Measurements from ENCODE around the gene SLC7A9. TPM values are rescaled to one million over a fixed set of nuclear protein-coding genes. Genes with fewer than 3 reads are reported as not detected.

The SLC7A9 gene
- total RNA-seq, 1 donor from 2014 or later: 0.33 TPM

- no peak for TF ChIP-seq CTCF (IDR thresholded peaks at IDR 0.05)
- POLR2A ChIA-PET: no interaction called here
- Mint-ChIP-seq H3K9me3 (no peaks in the 10 kb centered on the region), H3K36me3 (ENCODE audit: low read depth) (peaks cover 59% of the 10 kb centered on the region), H3K27me3 (no peaks in the 10 kb centered on the region), H3K27ac (no peak overlapping the region), H3K4me3 (no peak overlapping the region), H3K4me1 (no peaks in the 10 kb centered on the region)
- intact Hi-C loops (cut with micrococcal nuclease): no loop called here
- CTCF ChIA-PET: no interaction called here
- DNase-seq (no peak), ATAC-seq (ENCODE audit: low read depth) (no peak)
These were observed 41.9 kb upstream of the SLC7A9 start for GRCh38 chr19:32911467-32911866.

- ChIA-PET POLR2A (no interaction called here), CTCF (no interaction called here)
- ATAC-seq (ENCODE audit: low read depth) (no peak), DNase-seq (no peak)
- Mint-ChIP-seq H3K9me3 (peaks cover 4% of the 10 kb centered on the region), H3K4me1 (no peaks in the 10 kb centered on the region), H3K27me3 (no peaks in the 10 kb centered on the region), H3K36me3 (ENCODE audit: low read depth) (peaks cover 57% of the 10 kb centered on the region), H3K4me3 (no peak overlapping the region), H3K27ac (no peak overlapping the region)
- no peak for TF ChIP-seq CTCF (IDR thresholded peaks at IDR 0.05)
- intact Hi-C loops (cut with micrococcal nuclease): no loop called here
These were observed 41.3 kb upstream of the SLC7A9 start for GRCh38 chr19:32910874-32911273.

GRCh38 chr19:32910094-32910493 lies 40.5 kb upstream of the SLC7A9 start:
- H3K4me1 Mint-ChIP-seq: no peaks in the 10 kb centered on the region
- no peak overlapping the region for H3K27ac Mint-ChIP-seq
- ChIA-PET CTCF (no interaction called here), POLR2A (no interaction called here)
- DNase-seq: no peak
- intact Hi-C loops (cut with micrococcal nuclease): no loop called here
- no peak for TF ChIP-seq CTCF (IDR thresholded peaks at IDR 0.05)
- H3K9me3 Mint-ChIP-seq: peaks cover 8% of the 10 kb centered on the region
- H3K27me3 Mint-ChIP-seq: no peaks in the 10 kb centered on the region
- H3K4me3 Mint-ChIP-seq: no peak overlapping the region
- peaks cover 58% of the 10 kb centered on the region for H3K36me3 Mint-ChIP-seq (ENCODE audit: low read depth)
- ATAC-seq (ENCODE audit: low read depth): no peak

- CTCF ChIA-PET: no interaction called here
- POLR2A ChIA-PET: no interaction called here
- Mint-ChIP-seq H3K27ac (no peak overlapping the region), H3K36me3 (ENCODE audit: low read depth) (peaks cover 51% of the 10 kb centered on the region), H3K9me3 (peaks cover 10% of the 10 kb centered on the region), H3K4me1 (no peaks in the 10 kb centered on the region), H3K4me3 (no peak overlapping the region), H3K27me3 (no peaks in the 10 kb centered on the region)
- ATAC-seq (ENCODE audit: low read depth): no peak
- intact Hi-C loops (cut with micrococcal nuclease): no loop called here
- no peak for TF ChIP-seq CTCF (IDR thresholded peaks at IDR 0.05)
- DNase-seq: no peak
These were observed 39.7 kb upstream of the SLC7A9 start for GRCh38 chr19:32909257-32909656.

GRCh38 chr19:32908641-32909190 lies 39.1 kb upstream of the SLC7A9 start:
- Mint-ChIP-seq H3K4me1 (no peaks in the 10 kb centered on the region), H3K36me3 (ENCODE audit: low read depth) (peaks cover 51% of the 10 kb centered on the region), H3K27ac (no peak overlapping the region), H3K27me3 (no peaks in the 10 kb centered on the region), H3K9me3 (peaks cover 10% of the 10 kb centered on the region), H3K4me3 (no peak overlapping the region)
- ATAC-seq (ENCODE audit: low read depth) (no peak), DNase-seq (no peak)
- intact Hi-C loops (cut with micrococcal nuclease): no loop called here
- no peak for TF ChIP-seq CTCF (IDR thresholded peaks at IDR 0.05)
- ChIA-PET CTCF (no interaction called here), POLR2A (no interaction called here)

Measured in activated B cell treated with CpG ODN at 0.5 μM for 24 hours (primary cell).